Effector memory CD4-positive, alpha-beta T cell (primary cell): ENCODE data around the gene PRMT1.
A peak's percentile ranks its signal among the peaks of the same experiment; 100 is the strongest.

Experiments used
- DNase-seq, 3 donors: peaks; one replicate each; pipeline ENCODE4 v3.0.0-alpha.2; 2020
- H3K27ac ChIP-seq: 2 replicates; pipeline ENCODE4 v1.7.0; 2013; ENCODE audit warnings: mild to moderate bottlenecking, low read length, moderate library complexity; ENCODE audit not compliant: insufficient read depth, poor library complexity, severe bottlenecking
- H3K27me3 ChIP-seq: replicated peaks from 2 replicates; pipeline ENCODE4 v1.7.0; 2013; ENCODE audit warnings: mild to moderate bottlenecking, low read length; ENCODE audit not compliant: insufficient read depth, control insufficient read depth, poor library complexity, severe bottlenecking
- H3K36me3 ChIP-seq: 2 replicates; pipeline ENCODE4 v1.7.0; 2013; ENCODE audit warnings: mild to moderate bottlenecking, low read length, moderate library complexity; ENCODE audit not compliant: control insufficient read depth, insufficient read depth
- H3K4me1 ChIP-seq: 2 replicates; pipeline ENCODE4 v1.7.0; 2013; ENCODE audit warnings: low read length, mild to moderate bottlenecking; ENCODE audit not compliant: control insufficient read depth, insufficient read depth, poor library complexity, severe bottlenecking
- H3K4me3 ChIP-seq: 2 replicates; pipeline ENCODE4 v1.7.0; 2013; ENCODE audit warnings: low read length, low read depth, mild to moderate bottlenecking; ENCODE audit not compliant: insufficient read depth, poor library complexity, severe bottlenecking
- H3K9me3 ChIP-seq: 2 replicates; pipeline ENCODE4 v1.7.0; 2013; ENCODE audit warnings: mild to moderate bottlenecking, low read length, moderate library complexity; ENCODE audit not compliant: control insufficient read depth

Gene PRMT1

DNA sequence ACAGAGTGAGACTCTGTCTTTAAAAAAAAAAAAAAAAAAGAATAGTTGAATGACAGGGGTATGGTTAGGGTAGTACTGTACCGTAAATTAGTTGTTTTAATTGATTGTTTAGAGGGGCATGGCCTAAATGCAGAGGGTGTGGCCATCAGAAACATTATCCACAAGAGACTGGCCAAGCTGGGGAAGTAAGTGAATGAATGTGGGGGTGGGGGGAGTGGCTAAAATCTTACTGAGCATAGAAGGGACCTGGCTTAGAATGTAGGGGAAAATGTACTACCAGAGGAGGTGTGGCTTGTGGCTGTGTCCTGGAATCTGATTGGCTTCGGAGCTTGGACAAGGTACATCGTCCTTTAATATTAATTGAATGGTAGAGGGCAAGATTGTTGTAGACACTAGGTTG is 7.6 kb upstream of the PRMT1 start:
- H3K4me1 ChIP-seq: peaks cover 18% of the 10 kb centered on the region
- no peaks in the 10 kb centered on the region for H3K9me3 ChIP-seq
- no peak for DNase-seq
- H3K36me3 ChIP-seq: no peaks in the 10 kb centered on the region
- H3K27me3 ChIP-seq: no peaks in the 10 kb centered on the region
- no peak overlapping the region for H3K27ac ChIP-seq
- no peak overlapping the region for H3K4me3 ChIP-seq

DNA sequence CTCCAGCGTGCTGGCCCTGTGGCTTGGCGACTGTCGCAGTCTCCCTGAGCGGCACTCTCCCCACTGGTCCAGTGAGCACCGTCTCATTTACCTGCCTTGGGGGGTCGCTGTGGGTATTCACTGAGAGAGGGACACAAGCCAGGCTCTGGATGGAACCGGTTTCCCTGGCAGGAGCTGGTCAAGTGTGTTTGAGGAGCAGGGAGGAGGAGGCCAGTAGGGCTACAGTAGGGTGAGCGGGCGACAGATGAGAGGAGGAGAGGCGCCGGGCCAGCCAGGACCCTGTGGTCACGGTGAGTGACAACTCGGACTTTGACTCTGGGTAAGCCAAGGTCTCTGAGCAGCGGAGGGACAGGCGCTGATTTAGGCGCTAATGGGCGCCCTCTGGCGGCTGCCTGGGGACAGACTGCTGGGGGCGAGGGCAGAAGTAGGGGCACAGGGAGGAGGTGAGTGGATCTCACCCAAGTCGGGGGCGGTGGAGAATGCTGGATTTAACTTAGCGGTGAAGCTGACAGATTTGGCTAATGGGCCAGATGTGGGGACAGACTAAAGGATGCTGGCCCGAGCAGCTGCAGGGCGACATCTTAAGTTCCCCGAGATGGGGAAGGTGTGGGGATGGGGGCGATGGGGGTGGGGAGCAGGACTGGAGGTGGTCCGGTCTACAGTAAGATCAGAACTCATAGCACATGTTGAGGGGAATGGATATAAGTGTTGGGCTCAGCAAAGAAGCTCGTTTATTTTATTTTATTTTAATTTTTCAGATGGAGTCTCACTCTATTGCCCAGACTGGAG is 4.7 kb upstream of the PRMT1 start:
- Histone ChIP-seq H3K4me3 (no peak overlapping the region), H3K27ac (no peak overlapping the region), H3K9me3 (no peaks in the 10 kb centered on the region), H3K36me3 (no peaks in the 10 kb centered on the region), H3K27me3 (no peaks in the 10 kb centered on the region), H3K4me1 (peaks cover 6% of the 10 kb centered on the region)
- DNase-seq: peak; percentile 45 to 64 (median 50)

DNA sequence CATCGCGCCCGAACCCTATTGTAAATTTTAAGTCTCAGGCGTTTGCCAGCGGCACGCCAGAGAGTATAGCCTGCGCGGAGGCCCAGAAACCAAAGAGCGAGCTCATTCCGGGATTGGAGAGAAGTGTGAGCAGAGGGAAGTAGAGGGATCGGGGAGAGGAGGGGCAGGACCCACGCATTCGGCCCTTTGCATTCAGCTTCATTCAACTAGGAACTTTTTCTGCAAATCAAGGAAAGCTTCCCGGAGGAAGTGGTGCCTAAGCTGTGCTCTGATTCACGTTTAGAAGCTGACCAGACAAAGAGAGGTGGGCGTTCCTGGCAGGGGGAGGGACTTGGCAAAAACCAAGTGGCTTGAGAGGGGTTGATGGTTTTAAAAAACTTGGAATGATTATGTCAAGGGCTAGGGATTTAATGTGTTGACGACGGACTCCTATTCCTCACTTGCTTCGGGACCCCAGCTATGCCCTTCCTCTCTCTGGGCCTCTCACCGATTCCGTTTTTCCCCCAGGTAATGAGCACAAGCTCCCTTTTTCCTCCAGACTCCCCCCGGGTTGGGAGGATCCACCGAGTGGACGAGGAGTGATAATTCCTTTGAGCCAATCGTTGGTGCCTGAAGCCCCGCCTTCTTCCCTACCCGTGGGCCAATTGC is 811 bp upstream of the PRMT1 start:
- DNase-seq: peak in 1 of 3 donors; percentile 37
- H3K9me3 ChIP-seq: no peaks in the 10 kb centered on the region
- H3K27ac ChIP-seq: peak overlapping the region; percentile 98
- peaks cover 34% of the 10 kb centered on the region for H3K4me1 ChIP-seq
- H3K4me3 ChIP-seq: peak overlapping the region; percentile 82
- no peaks in the 10 kb centered on the region for H3K27me3 ChIP-seq
- no peaks in the 10 kb centered on the region for H3K36me3 ChIP-seq

DNA sequence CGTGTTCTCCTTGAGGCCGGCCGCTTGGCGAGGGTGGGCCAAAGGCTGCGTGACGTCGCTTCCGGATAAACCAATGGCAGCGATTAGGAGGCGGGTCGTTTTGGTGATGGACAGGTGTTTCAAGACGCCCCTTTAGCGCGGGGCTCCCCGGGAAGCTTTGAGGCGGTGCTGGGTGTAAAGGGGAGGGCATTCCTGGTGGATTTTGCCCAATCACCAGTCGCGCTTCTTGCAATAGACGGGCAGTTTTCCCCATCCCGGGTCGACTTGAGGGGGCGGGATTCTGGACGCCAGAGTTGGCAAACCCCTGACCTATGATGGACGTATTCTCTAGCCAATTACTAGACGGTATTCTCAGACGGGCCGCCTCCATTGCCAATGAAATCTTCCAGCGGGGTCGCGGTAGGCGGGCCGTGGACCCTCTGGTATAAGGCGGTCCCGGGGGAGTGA is 264 bp upstream of the PRMT1 start:
- Histone ChIP-seq H3K9me3 (no peaks in the 10 kb centered on the region), H3K27ac (peak overlapping the region; percentile 98), H3K27me3 (no peaks in the 10 kb centered on the region), H3K4me3 (peak overlapping the region; percentile 82), H3K36me3 (peaks cover 2% of the 10 kb centered on the region), H3K4me1 (peaks cover 34% of the 10 kb centered on the region)
- peak; percentile 96 to 99 (median 99) for DNase-seq

DNA sequence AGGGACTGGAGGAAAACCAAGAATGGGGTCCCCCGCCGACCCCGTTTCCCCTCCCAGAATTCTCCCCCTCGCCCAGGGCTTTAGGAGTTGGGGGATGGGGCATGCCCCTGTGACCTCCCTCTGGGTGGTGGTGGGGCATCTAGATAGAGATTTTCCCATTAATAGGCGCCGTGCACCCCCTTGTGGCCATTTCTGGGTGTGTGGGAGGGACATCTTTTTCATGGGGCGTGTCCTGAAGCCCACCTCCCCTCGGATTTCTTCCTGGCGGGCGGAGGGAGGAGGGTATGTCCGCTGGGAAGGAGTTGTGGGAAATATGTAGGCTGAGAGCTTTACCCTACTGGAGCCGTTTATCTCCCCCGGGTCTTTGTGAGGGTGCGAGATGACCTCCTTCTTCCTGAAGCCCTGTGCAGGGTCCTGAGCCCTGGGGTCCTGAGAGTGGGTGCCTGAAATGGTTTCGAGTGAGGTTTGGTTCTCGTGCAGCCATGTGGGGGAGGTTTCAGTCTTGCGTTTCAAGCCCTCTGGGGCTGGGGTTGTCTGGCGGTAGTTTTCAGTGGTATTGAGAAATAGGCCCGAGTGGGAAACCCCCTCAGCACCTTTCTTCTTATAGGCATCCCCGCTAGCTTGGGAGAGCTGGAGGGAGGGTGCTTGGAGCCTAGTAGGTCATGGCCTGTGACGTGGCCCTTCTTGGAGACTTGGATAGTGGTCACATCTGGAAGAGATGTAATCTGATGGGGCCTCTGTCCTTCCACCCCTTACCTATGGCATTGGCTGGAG is 1.0 kb downstream of the PRMT1 start:
- H3K4me1 ChIP-seq: peaks cover 28% of the 10 kb centered on the region
- H3K9me3 ChIP-seq: no peaks in the 10 kb centered on the region
- peaks cover 13% of the 10 kb centered on the region for H3K36me3 ChIP-seq
- peak overlapping the region; percentile 98 for H3K27ac ChIP-seq
- no peaks in the 10 kb centered on the region for H3K27me3 ChIP-seq
- H3K4me3 ChIP-seq: peak overlapping the region; percentile 82
- DNase-seq: peak; percentile 68 to 78 (median 69)

DNA sequence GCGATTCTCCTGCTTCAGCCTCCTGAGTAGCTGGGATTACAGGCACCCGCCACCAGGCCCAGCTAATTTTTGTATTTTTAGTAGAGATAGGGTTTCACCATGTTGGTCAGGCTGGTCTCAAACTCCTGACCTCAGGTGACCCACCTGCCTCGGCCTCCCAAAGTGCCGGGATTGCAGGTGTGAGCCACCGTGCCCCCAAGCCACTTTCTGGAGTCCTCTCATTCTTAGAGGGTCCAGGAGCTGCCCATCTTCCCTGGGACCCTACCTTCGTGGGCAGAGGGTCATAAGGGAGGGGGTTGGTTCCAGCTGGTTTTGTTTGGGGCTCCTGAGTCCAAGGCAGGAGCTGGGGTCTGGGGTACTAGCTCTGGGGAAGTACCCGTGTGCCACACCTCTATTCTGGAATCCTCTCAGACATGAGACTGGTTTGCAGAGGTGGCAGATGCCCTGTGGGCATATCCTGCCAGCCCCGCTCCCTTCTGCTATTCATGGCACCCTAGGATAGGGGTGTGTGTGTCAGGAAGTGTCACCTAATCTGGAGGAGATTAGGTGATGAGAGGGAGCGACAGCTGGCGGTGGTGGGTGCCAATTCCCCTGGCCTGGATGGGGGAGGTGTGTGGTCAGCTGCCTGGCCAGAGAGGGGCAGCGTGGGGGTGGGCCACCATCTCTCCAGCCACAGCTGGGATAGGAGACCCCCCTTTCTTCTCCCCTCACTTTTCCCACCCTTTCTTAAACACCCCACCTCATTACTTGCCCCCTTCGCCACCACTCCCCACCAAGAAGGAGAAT is 2.1 kb downstream of the PRMT1 start:
- H3K9me3 ChIP-seq: no peaks in the 10 kb centered on the region
- no peak overlapping the region for H3K4me3 ChIP-seq
- peaks cover 23% of the 10 kb centered on the region for H3K36me3 ChIP-seq
- H3K27me3 ChIP-seq: no peaks in the 10 kb centered on the region
- H3K4me1 ChIP-seq: peaks cover 28% of the 10 kb centered on the region
- DNase-seq: no peak
- H3K27ac ChIP-seq: peak overlapping the region; percentile 60

DNA sequence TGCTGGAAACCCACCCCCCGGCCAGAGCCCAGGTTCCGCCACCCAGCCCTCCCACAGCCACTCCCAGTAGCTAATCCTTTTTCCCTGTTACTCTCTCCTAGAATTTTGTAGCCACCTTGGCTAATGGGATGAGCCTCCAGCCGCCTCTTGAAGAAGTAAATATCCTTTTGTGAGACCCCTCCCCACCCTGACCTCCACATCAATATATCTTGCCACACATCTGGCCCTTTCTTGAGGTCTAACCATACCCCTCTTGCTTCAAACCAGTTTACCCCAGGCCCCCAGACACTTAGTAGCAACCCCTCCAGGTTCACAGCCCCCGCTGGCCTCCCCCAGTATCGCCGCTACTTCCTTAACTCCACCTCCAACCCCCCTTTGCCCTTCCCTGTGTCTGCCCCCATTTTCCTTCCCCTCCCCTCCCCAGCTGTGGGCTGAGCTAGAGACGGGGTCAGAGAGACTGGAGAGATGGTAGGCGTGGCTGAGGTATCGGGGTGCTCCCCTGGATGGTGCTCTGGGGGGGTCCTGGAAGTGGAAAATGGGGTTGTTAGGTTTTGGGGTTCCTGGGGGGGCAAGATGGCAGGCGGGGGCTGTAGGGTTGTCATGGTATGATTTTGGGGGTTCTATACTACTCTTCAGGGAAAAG is 2.8 kb downstream of the PRMT1 start:
- Histone ChIP-seq H3K27me3 (no peaks in the 10 kb centered on the region), H3K9me3 (no peaks in the 10 kb centered on the region), H3K4me3 (no peak overlapping the region), H3K4me1 (peaks cover 28% of the 10 kb centered on the region), H3K36me3 (peaks cover 29% of the 10 kb centered on the region), H3K27ac (peak overlapping the region; percentile 60)
- DNase-seq: no peak

DNA sequence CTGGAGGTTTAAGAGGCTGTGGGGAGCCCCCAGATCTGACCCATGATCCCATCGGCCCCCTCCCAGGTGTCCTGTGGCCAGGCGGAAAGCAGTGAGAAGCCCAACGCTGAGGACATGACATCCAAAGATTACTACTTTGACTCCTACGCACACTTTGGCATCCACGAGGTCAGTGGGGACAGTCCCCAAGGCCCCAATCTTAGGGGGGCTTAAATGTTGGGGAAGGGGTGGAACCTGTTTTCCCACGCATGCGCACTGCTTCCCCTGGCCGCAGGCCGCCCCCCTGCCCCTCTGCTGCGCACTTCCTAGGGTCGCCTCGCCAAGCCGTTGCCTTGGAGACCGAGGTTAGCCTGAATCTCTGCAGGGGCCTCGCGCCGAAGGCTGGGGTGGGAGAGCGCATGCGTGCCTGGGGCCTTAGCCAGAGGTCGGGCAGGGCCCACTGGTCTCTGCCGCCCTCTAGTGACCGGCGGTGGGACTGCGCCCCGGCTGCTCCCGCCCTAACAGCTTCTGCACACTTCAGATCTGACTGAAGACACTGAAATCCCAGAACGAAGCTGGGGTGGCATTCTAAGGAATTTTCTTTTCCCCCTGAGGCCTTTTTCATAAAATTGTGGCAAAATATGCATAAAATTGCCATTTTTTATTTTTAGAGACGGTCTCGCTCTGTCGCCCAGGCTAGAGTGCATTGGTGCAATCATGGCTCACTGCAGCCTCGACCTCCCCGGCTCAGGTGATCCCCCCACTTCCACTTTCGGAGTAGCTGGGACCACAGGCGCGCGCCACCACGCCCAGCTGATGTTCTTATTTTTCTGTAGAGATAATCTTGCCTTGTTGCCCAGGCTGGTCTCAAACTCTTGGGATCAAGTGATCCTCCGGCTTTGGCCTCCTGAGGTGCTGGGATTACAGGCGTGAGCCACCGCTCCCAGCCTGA is 3.6 kb downstream of the PRMT1 start:
- H3K4me1 ChIP-seq: peaks cover 28% of the 10 kb centered on the region
- no peaks in the 10 kb centered on the region for H3K9me3 ChIP-seq
- peak overlapping the region; percentile 13 for H3K4me3 ChIP-seq
- peak; percentile 82 to 88 (median 84) for DNase-seq
- H3K36me3 ChIP-seq: peaks cover 37% of the 10 kb centered on the region
- no peaks in the 10 kb centered on the region for H3K27me3 ChIP-seq
- peak overlapping the region; percentile 60 for H3K27ac ChIP-seq
